Liver (tissue), 9 donors: Measurements from ENCODE around the gene CDC25A. TPM values are rescaled to one million over a fixed set of nuclear protein-coding genes. Genes with fewer than 3 reads are reported as not detected.

Experiments
- DNase-seq: peaks from one replicate; pipeline ENCODE4 v3.0.0-alpha.2; 2017; ENCODE audit warnings: low spot score
- H3K27ac ChIP-seq, 2 donors: one replicate each; pipeline ENCODE4 v1.7.0; 2013; ENCODE audit warnings: inconsistent platforms in 2 of 2, low read length in 2 of 2, control low read depth in 1 of 2, low read depth in 1 of 2, mild to moderate bottlenecking in 1 of 2
- H3K27me3 ChIP-seq, 4 donors: one replicate each; pipeline versions ENCODE4 v1.6.1 to v1.7.0; 2013; ENCODE audit warnings: low read length in 3 of 4, inconsistent platforms in 1 of 4, mild to moderate bottlenecking in 1 of 4, moderate library complexity in 1 of 4; ENCODE audit not compliant: control insufficient read depth in 4 of 4, insufficient read depth in 4 of 4
- H3K36me3 ChIP-seq, 4 donors: one replicate each; pipeline versions ENCODE4 v1.6.1 to v1.7.0; 2013; ENCODE audit warnings: low read length in 3 of 4, mild to moderate bottlenecking in 3 of 4, low read depth in 1 of 4, moderate library complexity in 1 of 4; ENCODE audit not compliant: control insufficient read depth in 4 of 4, insufficient read depth in 3 of 4
- H3K4me1 ChIP-seq, 4 donors: one replicate each; pipeline versions ENCODE4 v1.6.1 to v1.7.0; 2013; ENCODE audit warnings: low read length in 3 of 4, mild to moderate bottlenecking in 3 of 4, moderate library complexity in 1 of 4; ENCODE audit not compliant: control insufficient read depth in 4 of 4, insufficient read depth in 4 of 4
- H3K4me3 ChIP-seq, 3 donors: one replicate each; pipeline versions ENCODE4 v1.6.1 to v1.7.0; 2013; ENCODE audit warnings: low read length in 3 of 3, control low read depth in 1 of 3, low read depth in 1 of 3, mild to moderate bottlenecking in 1 of 3
- H3K9ac ChIP-seq, 2 donors: one replicate each; pipeline ENCODE4 v1.7.0; 2013; ENCODE audit warnings: low read length in 2 of 2, mild to moderate bottlenecking in 2 of 2, moderate library complexity in 2 of 2, control low read depth in 1 of 2, low read depth in 1 of 2
- H3K9me3 ChIP-seq, 4 donors: one replicate each; pipeline versions ENCODE4 v1.6.1 to v1.7.0; 2013; ENCODE audit warnings: low read length in 3 of 4; ENCODE audit not compliant: control insufficient read depth in 4 of 4
- CTCF ChIP-seq: fragments of 150-350 bp; IDR thresholded peaks from 2 replicates; pipeline ENCODE4 v1.5.1; 2017; ENCODE audit warnings: improper control_type of control experiment, low read depth, low read length; ENCODE audit not compliant: missing input control
- EGR1 ChIP-seq, 2 donors: IDR thresholded peaks; 2 replicates each; pipeline ENCODE4 v1.6.1; 2016 to 2018; ENCODE audit warnings: antibody characterized with exemption in 2 of 2, low read depth in 2 of 2
- FOXA1 ChIP-seq: IDR thresholded peaks from 2 replicates; pipeline ENCODE4 v1.6.1; 2016; ENCODE audit warnings: antibody characterized with exemption
- HNF4G ChIP-seq: IDR thresholded peaks from 2 replicates; pipeline ENCODE4 v1.6.1; 2016; ENCODE audit warnings: antibody characterized with exemption
- JUND ChIP-seq, 2 donors: IDR thresholded peaks; 2 replicates each; pipeline ENCODE4 v1.6.1; 2016; ENCODE audit warnings: antibody characterized with exemption in 2 of 2
- NR2F2 ChIP-seq: IDR thresholded peaks from 2 replicates; pipeline ENCODE4 v1.6.1; 2016; ENCODE audit warnings: antibody characterized with exemption
- RAD21 ChIP-seq, 2 donors: IDR thresholded peaks; 2 replicates each; pipeline ENCODE4 v1.6.1; 2016; ENCODE audit warnings: antibody characterized with exemption in 2 of 2, mild to moderate bottlenecking in 2 of 2
- RXRA ChIP-seq, 2 donors: IDR thresholded peaks; 2 replicates each; pipeline ENCODE4 v1.6.1; 2017 to 2018; ENCODE audit warnings: antibody characterized with exemption in 2 of 2, mild to moderate bottlenecking in 1 of 2
- SP1 ChIP-seq: IDR thresholded peaks from 2 replicates; pipeline ENCODE4 v1.6.1; 2018; ENCODE audit warnings: antibody characterized with exemption, mild to moderate bottlenecking
- TAF1 ChIP-seq: conservative IDR thresholded peaks from 2 replicates; pipeline ENCODE4 v1.6.1; 2016; ENCODE audit warnings: antibody characterized with exemption, mild to moderate bottlenecking
- YY1 ChIP-seq: IDR thresholded peaks from 2 replicates; pipeline ENCODE4 v1.6.1; 2016; ENCODE audit warnings: antibody characterized with exemption, mild to moderate bottlenecking
- ZBTB33 ChIP-seq: IDR thresholded peaks from 2 replicates; pipeline ENCODE4 v1.6.1; 2016; ENCODE audit warnings: antibody characterized with exemption
- WGBS: extraction: QIAGEN DNeasy Blood & Tissue Kit; methylation state at CpG from one replicate; pipeline ENCODE4 v1.1.7; 2013; 5-methylcytosine and 5-hydroxymethylcytosine counted together
- polyA plus RNA-seq, 2 donors: library from polyadenylated mRNA; stranded (reverse) in 1 of 2; unstranded in 1 of 2; fragments of 200-250 nt in 1 of 2; fragments of >200 nt in 1 of 2; fragmentation: Nextera tagmentation in 1 of 2; extraction: Ambion mirVana in 1 of 2; gene quantifications; one replicate each; pipeline versions ENCODE4 v1.2.1 to v1.2.3, GENCODE V29; 2013 to 2015
- total RNA-seq, 2 donors: library from RNA; depleted of rRNA; stranded (reverse); fragments of >200 nt; gene quantifications; one replicate each; pipeline ENCODE4 v1.2.3, GENCODE V29; 2014
- TF ChIP-seq, protein P1 (sequence below): IDR thresholded peaks from 2 replicates; pipeline ENCODE4 v1.6.1; 2016; ENCODE audit warnings: antibody characterized with exemption
- TF ChIP-seq, protein P2 (sequence below): IDR thresholded peaks from 2 replicates; pipeline ENCODE4 v1.6.1; 2016; ENCODE audit warnings: antibody characterized with exemption
- donor health status: healthy.
- donor health status: healthy.
- donor health status: healthy.
- donor health status: healthy.
- donor health status: healthy.

CDC25A gene
- total and polyA plus RNA-seq, 4 donors, result 0.18 to 29.6 (median 0.60) TPM

GRCh38 chr3:48180021-48180420 lies 8.2 kb downstream of the CDC25A start:
- Histone ChIP-seq H3K4me1 (no peaks in the 10 kb centered on the region), H3K27ac (no peak overlapping the region), H3K9me3 (no peaks in the 10 kb centered on the region), H3K36me3 (peaks cover 0 to 10% (median 4%) of the 10 kb centered on the region in 4 donors), H3K27me3 (no peaks in the 10 kb centered on the region), H3K4me3 (no peak overlapping the region), H3K9ac (no peak overlapping the region)
- no peak for TF ChIP-seq TAF1
- no peak for TF ChIP-seq NR2F2
- no peak for TF ChIP-seq YY1
- no peak for TF ChIP-seq FOXA1
- TF ChIP-seq, protein P1, sequence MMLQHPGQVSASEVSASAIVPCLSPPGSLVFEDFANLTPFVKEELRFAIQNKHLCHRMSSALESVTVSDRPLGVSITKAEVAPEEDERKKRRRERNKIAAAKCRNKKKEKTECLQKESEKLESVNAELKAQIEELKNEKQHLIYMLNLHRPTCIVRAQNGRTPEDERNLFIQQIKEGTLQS, result no peak
- TF ChIP-seq HNF4G, result no peak
- TF ChIP-seq, protein P2, sequence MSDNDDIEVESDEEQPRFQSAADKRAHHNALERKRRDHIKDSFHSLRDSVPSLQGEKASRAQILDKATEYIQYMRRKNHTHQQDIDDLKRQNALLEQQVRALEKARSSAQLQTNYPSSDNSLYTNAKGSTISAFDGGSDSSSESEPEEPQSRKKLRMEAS, result no peak
- TF ChIP-seq ZBTB33, result no peak
- no peak for TF ChIP-seq SP1
- TF ChIP-seq CTCF, result no peak
- no peak for TF ChIP-seq JUND (IDR thresholded peaks at IDR 0.05)
- TF ChIP-seq RXRA (IDR thresholded peaks at IDR 0.05), result no peak
- WGBS, result 97% methylated on average over 5 of the region's 5 CpGs
- DNase-seq, result no peak

DNA sequence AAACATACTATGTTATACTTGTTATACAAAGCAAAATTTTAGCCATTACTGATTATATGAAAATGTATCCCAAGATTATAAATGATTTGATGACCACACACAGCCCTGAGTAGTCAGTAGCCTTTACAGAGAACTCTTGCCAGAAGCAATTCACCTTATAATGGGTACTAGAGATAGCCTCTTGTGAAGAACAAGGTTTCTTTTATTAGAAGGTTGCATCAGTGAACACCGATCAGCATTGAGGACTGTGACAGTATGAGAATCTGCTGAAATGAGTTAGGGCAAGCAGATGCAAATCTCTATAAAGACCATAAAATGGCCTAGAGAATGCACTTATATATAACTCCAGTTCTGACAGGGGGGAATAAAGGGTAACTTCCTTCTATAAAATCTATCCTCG lies 10.1 kb downstream of the CDC25A start:
- H3K36me3 ChIP-seq, result peaks cover 0 to 10% (median 4%) of the 10 kb centered on the region in 4 donors
- WGBS, result 95% methylated on average over 2 of the region's 2 CpGs

More for the DNA sequence above, 10.1 kb downstream of the CDC25A start:
- H3K9me3 ChIP-seq, result no peaks in the 10 kb centered on the region
- TF ChIP-seq CTCF, result no peak
- TF ChIP-seq JUND (IDR thresholded peaks at IDR 0.05), result no peak
- no peak for TF ChIP-seq FOXA1
- no peak for TF ChIP-seq RAD21 (IDR thresholded peaks at IDR 0.05)
- TF ChIP-seq EGR1 (IDR thresholded peaks at IDR 0.05; ENCODE audit: low read depth in 2 of 2), result no peak
- TF ChIP-seq YY1, result no peak
- TF ChIP-seq ZBTB33, result no peak
- no peak overlapping the region for H3K27ac ChIP-seq
- H3K27me3 ChIP-seq, result no peaks in the 10 kb centered on the region
- DNase-seq, result no peak
- H3K4me3 ChIP-seq, result no peak overlapping the region
- H3K9ac ChIP-seq, result no peak overlapping the region
- no peaks in the 10 kb centered on the region for H3K4me1 ChIP-seq
